H1 (cell line): ENCODE results near the gene PGM2. TPM values are rescaled to one million over a fixed set of nuclear protein-coding genes. Genes with fewer than 3 reads are reported as not detected.

ENCODE experiments used
- CTBP2 ChIP-seq: IDR thresholded peaks from 2 replicates; pipeline ENCODE4 v1.7.0; 2011; ENCODE audit warnings: borderline replicate concordance, mild to moderate bottlenecking, moderate library complexity, mixed read lengths, low read length; ENCODE audit not compliant: insufficient read depth, insufficient read length
- RNF2 ChIP-seq: fragments of 200-900, 300-1000 bp; sonication (generic); IDR thresholded peaks from 2 replicates; pipeline ENCODE4 v1.7.1; 2016; ENCODE audit warnings: borderline replicate concordance, low read depth, mild to moderate bottlenecking, antibody characterized with exemption, low read length; ENCODE audit not compliant: poor library complexity, severe bottlenecking; ENCODE audit errors: missing control alignments
- polyA plus RNA-seq, 7 experiments: library from polyadenylated mRNA; depleted of rRNA in 3 of 7; stranded (reverse) in 5 of 7; unstranded in 2 of 7; fragments of >200 nt in 5 of 7; fragments of 200-250 nt in 2 of 7; gene quantifications; 1 replicate in 5 of 7; 2 replicates in 1 of 7; 4 replicates in 1 of 7; pipeline versions ENCODE4 v1.2.1 to v1.2.3, GENCODE V29; 2011 to 2013; ENCODE audit warnings: missing spikeins in 2 of 7, mixed read lengths in 2 of 7
- total RNA-seq: library from RNA; stranded (reverse); fragmentation: NEBNext Ultra II Directional; extraction: Animal tissue kit (Norgen Biotek cat#: 25700); gene quantifications from 2 replicates; pipeline ENCODE4 v1.2.1, GENCODE V29; 2021

PGM2 gene
- total and polyA plus RNA-seq, 2 of the 8 experiments (the other 6 are each of a cell fraction or from before 2014, with no cell fraction given): 7.7 to 38.0 TPM

DNA sequence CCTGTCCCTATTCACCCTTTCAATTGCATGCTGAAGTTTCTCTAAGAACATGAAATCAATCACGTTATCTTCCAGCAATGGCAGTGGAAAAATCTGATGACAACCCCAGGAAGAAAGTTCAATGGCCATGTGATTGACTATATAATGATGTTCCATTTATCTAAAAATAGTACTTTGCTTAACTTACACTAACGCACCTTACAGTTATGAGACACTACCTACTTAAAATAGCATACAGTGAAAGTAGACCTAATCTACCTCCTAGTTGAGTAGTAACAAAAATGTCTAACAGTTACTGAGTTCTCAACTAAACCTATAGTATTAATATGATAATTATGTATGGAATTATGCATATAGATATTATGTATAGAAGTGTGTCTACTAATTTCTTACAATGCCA lies 28.6 kb upstream of the PGM2 start (continued):
- no peak for TF ChIP-seq RNF2
- no peak for TF ChIP-seq CTBP2
